Neural cell (in vitro differentiated cells): ENCODE data around the gene FKBP1A. TPM values are rescaled to one million over a fixed set of nuclear protein-coding genes. Genes with fewer than 3 reads are reported as not detected.

Experiments used
- H2AFZ ChIP-seq: fragments of 200-600, 300-800 bp; sonication (generic), shearing (Covaris generic); 2 replicates; pipeline ENCODE4 v1.6.0; 2014; ENCODE audit warnings: low read depth, mild to moderate bottlenecking, antibody characterized with exemption, low read length, moderate library complexity
- H3F3A ChIP-seq: fragments of 200-600 bp; shearing (Covaris generic); 2 replicates; pipeline ENCODE4 v1.6.1; 2016; ENCODE audit warnings: mild to moderate bottlenecking, moderate library complexity, mixed read lengths, antibody characterized with exemption, low read length; ENCODE audit not compliant: insufficient read depth, poor library complexity, severe bottlenecking
- H3K27ac ChIP-seq: fragments of 200-600, 300-800 bp; sonication (generic), shearing (Covaris generic); 2 replicates; pipeline ENCODE4 v1.5.1; 2014; ENCODE audit warnings: mild to moderate bottlenecking, low read length, moderate library complexity
- H3K27me3 ChIP-seq: fragments of 300-800, 200-600 bp; sonication (generic), shearing (Covaris generic); 2 replicates; pipeline ENCODE4 v1.6.0; 2014; ENCODE audit warnings: mild to moderate bottlenecking, low read depth, low read length, moderate library complexity; ENCODE audit not compliant: insufficient read depth
- H3K36me3 ChIP-seq: fragments of 300-800, 200-600 bp; sonication (generic), shearing (Covaris generic); 2 replicates; pipeline ENCODE4 v1.5.1; 2014; ENCODE audit warnings: mild to moderate bottlenecking, antibody characterized with exemption, low read length, moderate library complexity; ENCODE audit not compliant: insufficient read depth
- H3K4me2 ChIP-seq: fragments of 300-800, 200-600 bp; sonication (generic), shearing (Covaris generic); 2 replicates; pipeline ENCODE4 v1.6.0; 2014; ENCODE audit warnings: mild to moderate bottlenecking, low read length
- H3K4me3 ChIP-seq: fragments of 300-800, 200-600 bp; sonication (generic), shearing (Covaris generic); 2 replicates; pipeline ENCODE4 v1.5.1; 2014; ENCODE audit warnings: mild to moderate bottlenecking, low read length, moderate library complexity
- H3K79me2 ChIP-seq: fragments of 200-600 bp; shearing (Covaris generic); replicated peaks from 2 replicates; pipeline ENCODE4 v1.6.0; 2014; ENCODE audit warnings: mild to moderate bottlenecking, low read length, moderate library complexity; ENCODE audit not compliant: insufficient read depth
- H3K9ac ChIP-seq: fragments of 300-800, 200-600 bp; sonication (generic), shearing (Covaris generic); 2 replicates; pipeline ENCODE4 v1.6.1; 2016; ENCODE audit warnings: mild to moderate bottlenecking, low read length, mixed read lengths
- H3K9me2 ChIP-seq: fragments of 200-600 bp; shearing (Covaris generic); 2 replicates; pipeline ENCODE4 v1.6.1; 2016; ENCODE audit warnings: mild to moderate bottlenecking, low read length, mixed read lengths; ENCODE audit not compliant: insufficient read depth
- H3K9me3 ChIP-seq: fragments of 200-600, 300-800 bp; sonication (generic), shearing (Covaris generic); 2 replicates; pipeline ENCODE4 v1.6.1; 2016; ENCODE audit warnings: mild to moderate bottlenecking, mixed run types, low read length, moderate library complexity, mixed read lengths
- H4K20me1 ChIP-seq: fragments of 200-600 bp; shearing (Covaris generic); 2 replicates; pipeline ENCODE4 v1.6.1; 2016; ENCODE audit warnings: mild to moderate bottlenecking, mixed run types; ENCODE audit not compliant: insufficient read depth
- EP300 ChIP-seq: fragments of 450-650 bp; conservative IDR thresholded peaks from 2 replicates; pipeline ENCODE4 v1.6.1; 2014; ENCODE audit warnings: antibody characterized with exemption, mild to moderate bottlenecking, moderate library complexity; ENCODE audit not compliant: poor library complexity, severe bottlenecking
- EZH2 ChIP-seq: fragments of 200-600, 300-800 bp; shearing (Covaris generic), sonication (generic); IDR thresholded peaks from 2 replicates; pipeline ENCODE4 v1.6.1; 2014; ENCODE audit warnings: antibody characterized with exemption, low read length, borderline replicate concordance, mild to moderate bottlenecking; ENCODE audit not compliant: insufficient read depth, poor library complexity, severe bottlenecking
- MXI1 ChIP-seq: fragments of 450-650 bp; conservative IDR thresholded peaks from 2 replicates; pipeline ENCODE4 v1.6.1; 2014; ENCODE audit warnings: antibody characterized with exemption, mild to moderate bottlenecking; ENCODE audit not compliant: poor library complexity, severe bottlenecking
- POLR2AphosphoS5 ChIP-seq: IDR thresholded peaks from 2 replicates; pipeline ENCODE4 v1.6.1; 2012
- RAD21 ChIP-seq: fragments of 450-650 bp; conservative IDR thresholded peaks from 2 replicates; pipeline ENCODE4 v1.6.1; 2014; ENCODE audit warnings: antibody characterized with exemption, mild to moderate bottlenecking, moderate library complexity
- SMC3 ChIP-seq: fragments of 450-650 bp; conservative IDR thresholded peaks from 2 replicates; pipeline ENCODE4 v1.6.1; 2014; ENCODE audit warnings: antibody characterized with exemption, mild to moderate bottlenecking, moderate library complexity; ENCODE audit not compliant: poor library complexity
- TAF1 ChIP-seq: IDR thresholded peaks from 2 replicates; pipeline ENCODE4 v1.6.1; 2012; ENCODE audit warnings: low read depth
- polyA plus RNA-seq: library from polyadenylated mRNA; depleted of rRNA; stranded (reverse); fragments of >200 nt; gene quantifications from 2 replicates; pipeline ENCODE4 v1.2.3, GENCODE V29; 2014
- TF ChIP-seq, protein P1 (sequence below): IDR thresholded peaks from 2 replicates; pipeline ENCODE4 v1.6.1; 2012; ENCODE audit warnings: borderline replicate concordance
- TF ChIP-seq, protein P2 (sequence below): fragments of 450-650 bp; IDR thresholded peaks from 2 replicates; pipeline ENCODE4 v1.5.1; 2014; ENCODE audit warnings: antibody characterized with exemption, mild to moderate bottlenecking, moderate library complexity; ENCODE audit not compliant: poor library complexity, severe bottlenecking

Gene FKBP1A
- polyA plus RNA-seq, 1 donor from 2014 or later: 150 TPM

DNA sequence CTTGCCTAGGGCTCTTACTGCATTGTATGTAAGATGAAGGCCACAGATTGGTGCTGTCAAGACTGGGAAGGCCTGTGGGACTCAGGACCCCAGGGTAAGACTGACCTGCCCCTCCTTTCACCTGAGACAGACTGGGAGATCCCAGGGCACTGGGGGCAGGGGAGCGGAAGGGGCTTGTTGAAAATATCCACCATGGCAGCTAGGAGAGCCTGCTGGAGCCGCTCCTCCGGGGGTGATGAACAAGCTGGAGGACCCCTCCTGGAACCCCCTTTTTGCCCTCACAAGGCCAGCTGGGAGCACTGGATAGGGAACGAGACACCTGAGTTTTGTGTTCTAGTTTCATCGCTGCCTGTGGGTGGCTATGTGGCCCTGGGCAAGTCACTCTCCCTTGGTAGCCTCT is 54.8 kb downstream of the FKBP1A start:
- Histone ChIP-seq H3K4me3 (no peak overlapping the region), H3K27me3 (no peaks in the 10 kb centered on the region), H3F3A (no peaks in the 10 kb centered on the region), H4K20me1 (no peaks in the 10 kb centered on the region), H2AFZ (no peak overlapping the region), H3K9me2 (no peaks in the 10 kb centered on the region), H3K79me2 (no peaks in the 10 kb centered on the region), H3K36me3 (no peaks in the 10 kb centered on the region), H3K9ac (no peak overlapping the region), H3K4me2 (no peak overlapping the region), H3K27ac (no peak overlapping the region), H3K9me3 (no peaks in the 10 kb centered on the region)
- TF ChIP-seq TAF1 (no peak), POLR2AphosphoS5 (no peak), MXI1 (no peak), EP300 (no peak), SMC3 (no peak), EZH2 (no peak), RAD21 (no peak)
- TF ChIP-seq, protein P1, sequence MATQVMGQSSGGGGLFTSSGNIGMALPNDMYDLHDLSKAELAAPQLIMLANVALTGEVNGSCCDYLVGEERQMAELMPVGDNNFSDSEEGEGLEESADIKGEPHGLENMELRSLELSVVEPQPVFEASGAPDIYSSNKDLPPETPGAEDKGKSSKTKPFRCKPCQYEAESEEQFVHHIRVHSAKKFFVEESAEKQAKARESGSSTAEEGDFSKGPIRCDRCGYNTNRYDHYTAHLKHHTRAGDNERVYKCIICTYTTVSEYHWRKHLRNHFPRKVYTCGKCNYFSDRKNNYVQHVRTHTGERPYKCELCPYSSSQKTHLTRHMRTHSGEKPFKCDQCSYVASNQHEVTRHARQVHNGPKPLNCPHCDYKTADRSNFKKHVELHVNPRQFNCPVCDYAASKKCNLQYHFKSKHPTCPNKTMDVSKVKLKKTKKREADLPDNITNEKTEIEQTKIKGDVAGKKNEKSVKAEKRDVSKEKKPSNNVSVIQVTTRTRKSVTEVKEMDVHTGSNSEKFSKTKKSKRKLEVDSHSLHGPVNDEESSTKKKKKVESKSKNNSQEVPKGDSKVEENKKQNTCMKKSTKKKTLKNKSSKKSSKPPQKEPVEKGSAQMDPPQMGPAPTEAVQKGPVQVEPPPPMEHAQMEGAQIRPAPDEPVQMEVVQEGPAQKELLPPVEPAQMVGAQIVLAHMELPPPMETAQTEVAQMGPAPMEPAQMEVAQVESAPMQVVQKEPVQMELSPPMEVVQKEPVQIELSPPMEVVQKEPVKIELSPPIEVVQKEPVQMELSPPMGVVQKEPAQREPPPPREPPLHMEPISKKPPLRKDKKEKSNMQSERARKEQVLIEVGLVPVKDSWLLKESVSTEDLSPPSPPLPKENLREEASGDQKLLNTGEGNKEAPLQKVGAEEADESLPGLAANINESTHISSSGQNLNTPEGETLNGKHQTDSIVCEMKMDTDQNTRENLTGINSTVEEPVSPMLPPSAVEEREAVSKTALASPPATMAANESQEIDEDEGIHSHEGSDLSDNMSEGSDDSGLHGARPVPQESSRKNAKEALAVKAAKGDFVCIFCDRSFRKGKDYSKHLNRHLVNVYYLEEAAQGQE: no peak
- TF ChIP-seq, protein P2, sequence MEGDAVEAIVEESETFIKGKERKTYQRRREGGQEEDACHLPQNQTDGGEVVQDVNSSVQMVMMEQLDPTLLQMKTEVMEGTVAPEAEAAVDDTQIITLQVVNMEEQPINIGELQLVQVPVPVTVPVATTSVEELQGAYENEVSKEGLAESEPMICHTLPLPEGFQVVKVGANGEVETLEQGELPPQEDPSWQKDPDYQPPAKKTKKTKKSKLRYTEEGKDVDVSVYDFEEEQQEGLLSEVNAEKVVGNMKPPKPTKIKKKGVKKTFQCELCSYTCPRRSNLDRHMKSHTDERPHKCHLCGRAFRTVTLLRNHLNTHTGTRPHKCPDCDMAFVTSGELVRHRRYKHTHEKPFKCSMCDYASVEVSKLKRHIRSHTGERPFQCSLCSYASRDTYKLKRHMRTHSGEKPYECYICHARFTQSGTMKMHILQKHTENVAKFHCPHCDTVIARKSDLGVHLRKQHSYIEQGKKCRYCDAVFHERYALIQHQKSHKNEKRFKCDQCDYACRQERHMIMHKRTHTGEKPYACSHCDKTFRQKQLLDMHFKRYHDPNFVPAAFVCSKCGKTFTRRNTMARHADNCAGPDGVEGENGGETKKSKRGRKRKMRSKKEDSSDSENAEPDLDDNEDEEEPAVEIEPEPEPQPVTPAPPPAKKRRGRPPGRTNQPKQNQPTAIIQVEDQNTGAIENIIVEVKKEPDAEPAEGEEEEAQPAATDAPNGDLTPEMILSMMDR: no peak

- Histone ChIP-seq H4K20me1 (no peaks in the 10 kb centered on the region), H3K9ac (no peak overlapping the region), H3K4me3 (no peak overlapping the region), H3K27me3 (no peaks in the 10 kb centered on the region), H3F3A (no peaks in the 10 kb centered on the region), H3K27ac (no peak overlapping the region), H3K36me3 (no peaks in the 10 kb centered on the region), H2AFZ (no peak overlapping the region), H3K9me3 (no peaks in the 10 kb centered on the region), H3K9me2 (no peaks in the 10 kb centered on the region), H3K4me2 (no peak overlapping the region), H3K79me2 (no peaks in the 10 kb centered on the region)
- TF ChIP-seq SMC3 (no peak), POLR2AphosphoS5 (no peak), TAF1 (no peak), EP300 (no peak), RAD21 (no peak), EZH2 (no peak), MXI1 (no peak)
- TF ChIP-seq, protein P1: no peak
- TF ChIP-seq, protein P2: no peak
Measured at GRCh38 chr20:1337441-1337840, 55.4 kb downstream of the FKBP1A start.
